Measurements from ENCODE around the gene BRD9.
"Not testable (repeated sequence)": the region's sequence is repeated elsewhere in the genome, so short reads cannot be mapped to it uniquely, and the experiment has no call there.

Gene BRD9

DNA sequence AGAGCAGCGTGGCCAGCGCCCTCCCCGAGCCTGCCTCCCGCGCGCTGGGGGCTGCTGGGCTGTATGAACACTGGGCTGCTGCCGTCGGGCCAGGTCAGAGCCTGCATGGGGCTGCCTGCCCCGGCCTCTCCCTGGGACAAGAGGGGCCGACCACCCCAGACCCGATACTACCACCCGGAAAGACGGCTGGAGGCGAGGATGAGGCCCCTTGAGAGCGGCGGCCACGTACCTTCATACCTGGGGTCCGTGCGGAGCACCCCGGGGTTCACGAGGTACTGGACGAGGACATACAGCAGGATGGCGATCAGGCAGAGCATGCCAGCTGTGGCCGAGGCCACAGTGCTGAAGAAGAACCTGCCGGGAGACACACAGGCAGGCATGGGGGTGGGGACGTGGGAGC lies 49.2 kb downstream of the BRD9 start:
- DNase-seq, result not testable (repeated sequence)

DNA sequence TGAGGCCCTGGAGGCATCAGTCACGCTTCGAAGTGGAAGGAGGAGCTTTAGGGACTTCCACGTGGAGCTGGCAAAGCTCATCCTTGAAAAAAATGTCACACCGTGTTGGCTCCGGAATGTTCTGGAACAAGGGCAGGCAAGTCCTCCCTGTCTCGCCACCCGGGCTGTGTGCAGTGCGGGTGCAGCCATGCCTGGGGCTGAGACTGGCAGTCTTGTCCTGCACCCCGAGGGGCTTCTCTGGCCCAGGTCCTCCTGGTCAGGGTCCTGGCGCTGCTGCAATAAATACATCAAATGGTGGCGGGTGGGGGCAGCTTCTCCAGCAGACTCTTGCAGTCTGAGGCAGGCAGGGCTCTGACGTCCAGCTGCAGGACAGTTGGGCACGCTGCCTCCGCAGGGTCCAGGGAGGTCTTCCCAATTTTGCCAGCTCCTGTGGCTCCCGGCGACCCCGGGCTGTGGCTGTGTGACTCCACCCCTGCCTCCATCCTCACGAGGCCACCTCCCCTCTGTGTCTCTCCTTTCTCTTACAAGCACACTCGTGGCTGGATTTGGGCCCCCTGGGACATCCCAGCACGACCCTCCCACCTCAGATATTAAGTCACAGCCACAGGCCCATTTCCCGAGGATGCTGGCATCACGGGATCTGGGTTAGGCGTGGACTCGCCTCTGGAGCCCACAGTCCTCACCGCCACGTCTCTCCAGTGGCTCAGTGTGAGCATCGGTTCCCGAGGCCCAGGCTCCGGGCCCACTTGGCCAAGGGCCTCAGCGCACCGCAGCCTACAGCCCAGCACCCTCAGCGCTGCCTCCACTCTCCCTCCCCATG lies 50.0 kb downstream of the BRD9 start:
- not testable (repeated sequence) for DNase-seq

DNA sequence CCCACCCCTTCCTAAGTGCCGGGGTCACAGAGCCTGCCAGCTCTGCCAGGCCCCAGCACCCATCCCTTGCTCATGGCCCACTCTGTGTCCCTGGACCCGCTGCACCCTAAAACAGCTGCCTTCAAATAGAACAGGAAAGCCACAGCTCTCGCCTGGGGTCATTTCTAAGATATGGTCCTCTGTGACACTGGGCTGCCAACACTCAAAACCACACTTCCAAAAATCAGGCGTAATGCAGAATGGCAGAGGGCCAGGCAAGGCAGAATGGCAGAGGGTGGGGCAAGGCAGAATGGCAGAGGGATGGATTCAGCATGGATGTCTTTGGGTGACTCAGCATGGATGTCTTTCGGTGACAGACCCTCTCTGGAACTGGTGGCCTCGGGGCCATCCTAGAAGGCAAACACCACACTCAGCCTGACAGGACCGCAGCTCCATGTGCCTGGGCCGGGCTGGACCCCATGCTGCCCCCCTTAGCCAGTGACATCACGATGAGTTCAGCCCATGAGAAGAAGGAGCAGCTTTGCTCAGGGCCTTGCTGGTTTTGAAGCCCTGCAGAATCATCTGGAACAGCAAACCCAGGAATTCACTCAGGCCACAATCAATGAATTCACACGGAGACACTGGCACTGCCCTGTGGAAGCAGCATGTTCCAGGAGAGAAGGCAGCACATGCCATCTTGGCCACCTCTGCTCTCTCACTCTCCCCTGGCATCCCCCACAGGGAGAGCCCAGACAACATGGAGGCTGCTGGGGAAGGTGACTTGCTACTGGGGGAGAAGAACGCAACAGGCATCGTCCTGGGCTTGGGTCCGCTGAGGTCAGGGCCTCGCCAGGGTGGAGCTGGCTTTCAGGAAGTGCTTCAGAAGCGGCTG lies 50.8 kb downstream of the BRD9 start:
- not testable (repeated sequence) for DNase-seq

DNA sequence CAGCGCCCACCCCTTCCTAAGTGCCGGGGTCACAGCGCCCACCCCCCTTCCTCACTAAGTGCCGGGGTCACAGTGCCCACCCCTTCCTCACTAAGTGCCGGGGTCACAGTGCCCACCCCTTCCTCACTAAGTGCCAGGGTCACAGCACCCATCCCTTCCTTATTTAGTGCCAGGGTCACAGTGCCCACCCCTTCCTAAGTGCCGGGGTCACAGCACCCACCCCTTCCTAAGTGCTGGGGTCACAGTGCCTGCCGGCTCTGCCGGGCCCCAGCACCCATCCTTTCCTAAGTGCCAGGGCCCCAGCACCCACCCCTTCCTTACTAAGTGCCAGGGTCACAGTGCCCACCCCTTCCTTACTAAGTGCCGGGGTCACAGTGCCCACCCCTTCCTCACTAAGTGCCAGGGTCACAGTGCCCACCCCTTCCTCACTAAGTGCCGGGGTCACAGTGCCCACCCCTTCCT lies 51.6 kb downstream of the BRD9 start:
- not testable (repeated sequence) for DNase-seq

DNA sequence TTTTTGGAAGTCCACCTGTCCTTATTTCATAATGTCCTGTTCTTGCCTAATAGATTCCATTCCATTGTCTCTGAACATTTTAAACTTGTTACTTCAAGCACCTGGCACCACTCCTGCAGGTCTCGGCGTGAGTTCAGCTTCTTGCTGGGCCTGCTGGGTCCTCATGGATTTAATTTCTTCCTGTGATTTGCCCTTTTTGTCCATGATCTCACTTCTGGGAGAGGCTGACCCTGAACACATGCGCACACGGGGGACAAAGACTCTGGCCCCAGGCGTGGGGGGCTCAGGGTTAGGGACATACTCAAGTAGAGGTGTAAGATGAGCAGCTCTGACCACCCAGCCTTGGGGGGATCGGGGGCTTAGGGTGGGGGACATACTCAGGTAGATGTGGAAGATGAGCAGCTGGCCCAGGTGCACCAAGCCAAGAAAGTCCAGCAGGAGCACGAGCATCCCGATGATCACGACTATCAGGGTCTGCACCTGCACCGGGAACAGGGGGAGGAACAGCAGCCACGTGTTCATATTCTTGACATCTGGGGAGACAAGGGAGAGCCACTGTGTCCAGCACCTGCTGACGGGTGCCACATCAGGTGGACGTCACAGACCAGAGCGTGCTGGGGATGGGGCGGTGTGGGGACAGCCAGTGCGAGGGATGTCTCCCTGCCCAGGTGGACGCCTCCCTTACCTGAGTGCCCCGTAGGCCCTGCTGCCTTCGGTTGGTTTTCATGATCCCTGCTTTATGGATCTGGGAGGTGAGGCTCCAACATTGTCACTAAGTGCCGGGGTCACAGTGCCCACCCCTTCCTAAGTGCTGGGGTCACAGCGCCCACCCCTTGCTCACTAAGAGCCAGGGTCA lies 52.3 kb downstream of the BRD9 start:
- DNase-seq, result not testable (repeated sequence)

DNA sequence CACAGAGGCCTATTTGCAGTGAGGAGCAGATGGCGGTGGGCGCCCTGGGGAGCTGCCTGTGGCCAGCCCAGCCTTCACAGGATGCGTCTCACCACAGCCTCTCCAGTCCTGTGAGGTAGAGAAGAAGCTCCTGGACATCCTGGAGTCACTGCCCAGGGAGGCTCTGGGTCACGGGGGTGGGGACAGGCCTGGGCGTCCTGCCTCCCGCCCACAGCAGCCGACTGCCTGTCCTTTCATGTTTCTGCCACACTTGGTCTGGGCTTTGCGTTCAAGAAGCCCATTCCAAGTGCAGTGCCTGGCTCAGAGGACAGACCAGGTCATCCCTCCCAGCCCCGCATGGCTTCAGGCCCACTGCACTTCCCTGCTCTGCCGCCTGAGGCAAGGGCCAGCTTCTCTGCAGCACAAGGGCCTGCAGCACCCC lies 54.2 kb downstream of the BRD9 start:
- not testable (repeated sequence) for DNase-seq

DNA sequence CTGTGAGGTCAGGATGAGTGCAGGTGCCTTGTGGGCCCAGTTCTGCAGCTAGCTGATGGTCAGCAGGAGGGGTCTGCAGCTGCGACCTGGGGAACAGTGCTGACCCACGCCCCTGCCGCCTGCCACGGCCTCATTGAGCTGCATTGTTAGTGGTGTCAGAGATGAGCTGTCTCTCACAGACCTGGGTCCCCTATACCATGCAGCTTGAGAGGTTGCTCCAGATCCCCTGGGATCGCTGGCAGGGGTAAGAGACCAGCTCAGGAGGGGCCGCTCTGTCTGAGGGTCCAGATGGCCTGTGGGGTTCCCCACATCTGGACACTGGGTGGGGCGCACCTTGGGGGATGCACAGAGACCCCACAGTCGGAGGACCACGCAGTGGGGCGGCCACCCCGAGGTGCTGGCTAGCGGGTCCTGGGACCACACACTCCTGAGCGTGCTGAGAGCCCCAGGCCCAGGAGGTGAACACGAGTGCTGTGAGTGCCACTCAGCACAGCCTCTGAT lies 54.9 kb downstream of the BRD9 start:
- DNase-seq, result not testable (repeated sequence)

DNA sequence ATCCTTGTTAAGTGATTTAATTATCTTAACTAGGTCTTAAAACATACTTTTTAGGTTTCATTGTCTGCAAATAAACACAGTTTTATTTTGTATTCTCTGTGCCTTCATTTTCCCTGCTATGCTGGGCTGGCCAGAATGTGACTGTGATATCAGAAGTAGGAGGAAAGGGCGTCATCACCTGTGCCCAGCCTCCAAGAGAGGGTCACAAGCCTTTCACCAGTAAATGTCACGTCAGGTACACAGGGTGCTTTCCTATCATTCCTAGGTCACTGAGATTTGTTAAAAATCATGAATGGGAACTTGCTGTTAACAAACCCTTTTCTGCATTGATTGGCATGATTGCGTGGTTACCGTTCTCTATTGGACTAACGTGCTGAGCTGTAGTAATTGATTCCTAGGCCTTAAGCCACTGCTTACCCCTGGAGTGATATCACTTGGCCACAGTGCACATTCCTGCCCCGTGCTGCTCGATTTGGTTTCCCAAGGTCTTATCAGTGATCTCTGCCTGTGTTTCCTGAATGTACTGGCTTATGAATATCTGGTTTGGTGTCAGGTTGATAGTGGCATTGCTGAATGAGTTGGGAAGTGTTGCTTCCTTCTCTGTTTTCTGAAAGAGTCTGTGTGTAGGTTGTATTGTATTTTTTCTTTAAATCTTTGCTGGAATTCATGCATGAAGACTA lies 56.5 kb downstream of the BRD9 start:
- not testable (repeated sequence) for DNase-seq

DNA sequence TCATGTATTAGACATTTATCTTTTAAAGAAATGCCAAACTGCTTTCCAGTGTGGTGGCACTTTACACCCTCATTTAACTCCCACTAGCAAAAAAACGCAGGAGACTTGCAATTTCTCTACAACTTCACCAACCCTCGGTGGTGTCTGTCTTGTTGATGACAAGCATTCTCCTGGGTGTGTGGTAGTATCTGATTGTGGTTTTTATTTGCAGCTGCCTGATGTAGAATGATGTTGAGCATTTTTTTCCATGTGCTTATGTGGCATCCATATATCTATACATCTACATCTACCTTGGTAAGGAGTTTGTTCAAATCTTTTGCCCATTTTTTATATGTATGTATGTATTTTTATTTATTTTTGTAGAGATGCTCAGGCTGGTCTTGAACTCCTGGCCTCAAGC lies 58.6 kb downstream of the BRD9 start:
- not testable (repeated sequence) for DNase-seq

DNA sequence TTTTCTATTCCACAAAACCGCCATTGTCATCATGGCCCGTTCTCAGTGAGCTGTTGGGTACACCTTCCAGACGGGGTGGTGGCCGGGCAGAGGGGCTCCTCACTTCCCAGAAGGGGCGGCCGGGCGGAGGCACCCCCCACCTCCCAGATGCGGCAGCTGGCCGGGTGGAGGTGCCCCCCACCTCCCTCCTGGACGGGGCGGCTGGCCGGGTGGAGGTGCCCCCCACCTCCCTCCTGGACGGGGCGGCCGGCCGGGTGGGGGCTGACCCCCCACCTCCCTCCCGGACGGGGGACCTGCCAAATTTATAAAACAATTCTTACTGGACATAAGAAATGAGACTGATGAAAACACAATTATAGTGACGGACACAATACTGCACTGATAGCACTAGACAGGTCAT lies 64.4 kb downstream of the BRD9 start:
- DNase-seq, result not testable (repeated sequence)

DNA sequence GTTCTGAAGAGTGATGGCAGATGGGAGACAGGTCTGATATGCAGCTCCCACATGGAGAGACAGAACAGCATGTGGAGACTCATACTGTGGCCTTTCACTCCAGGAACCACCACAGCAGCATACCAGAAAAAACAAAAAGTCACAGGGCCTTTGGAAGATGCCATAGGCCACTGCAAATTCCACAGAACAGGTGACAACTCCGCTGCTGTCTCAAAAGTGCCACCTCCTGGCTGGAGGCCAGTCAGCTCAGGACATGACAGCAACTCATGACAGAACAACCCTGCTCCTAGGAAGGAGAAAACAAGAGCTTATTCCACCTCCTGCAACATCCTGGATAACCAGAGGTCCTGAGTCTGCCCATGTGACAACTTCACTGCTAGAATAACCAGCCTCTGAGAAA lies 67.1 kb downstream of the BRD9 start:
- not testable (repeated sequence) for DNase-seq

DNA sequence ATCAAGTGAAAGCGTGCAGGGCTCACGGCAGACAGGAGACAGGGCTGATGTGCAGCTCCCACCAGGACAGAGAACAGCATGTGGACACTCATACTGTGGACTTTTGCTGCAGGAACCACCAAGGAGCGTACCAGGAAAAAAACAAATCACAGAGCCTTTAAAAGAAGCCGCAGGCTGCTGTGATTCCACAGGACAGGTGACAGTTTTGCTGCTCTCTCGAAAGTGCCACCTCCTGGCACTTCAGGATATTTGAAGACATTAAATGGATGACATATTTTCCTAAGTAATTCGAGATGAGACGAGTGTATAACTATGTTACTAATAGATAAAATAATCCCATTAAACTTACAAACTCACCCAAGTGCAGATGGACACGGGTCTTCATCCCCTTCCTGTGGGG lies 71.1 kb downstream of the BRD9 start:
- DNase-seq, result no peak

DNA sequence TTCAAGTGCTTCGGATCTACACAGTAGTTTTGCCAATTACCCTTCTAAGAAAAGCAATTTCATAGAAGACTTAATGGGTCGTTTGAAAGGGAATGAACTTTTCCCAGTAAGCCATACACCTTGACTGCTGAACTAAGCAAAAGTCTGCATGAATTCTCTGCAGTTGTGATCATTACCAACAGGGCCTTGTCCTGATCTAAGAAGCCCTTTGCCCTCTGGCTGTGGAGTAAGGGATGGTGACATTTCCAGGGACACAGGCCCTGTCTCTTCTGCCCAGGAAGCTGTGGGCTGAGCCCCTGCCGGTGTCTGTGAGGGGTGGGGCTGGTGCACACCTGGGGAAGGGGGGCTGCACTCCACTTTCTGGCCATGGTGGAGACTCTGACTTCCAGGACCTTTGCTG lies 72.4 kb downstream of the BRD9 start:
- no peak for DNase-seq

DNA sequence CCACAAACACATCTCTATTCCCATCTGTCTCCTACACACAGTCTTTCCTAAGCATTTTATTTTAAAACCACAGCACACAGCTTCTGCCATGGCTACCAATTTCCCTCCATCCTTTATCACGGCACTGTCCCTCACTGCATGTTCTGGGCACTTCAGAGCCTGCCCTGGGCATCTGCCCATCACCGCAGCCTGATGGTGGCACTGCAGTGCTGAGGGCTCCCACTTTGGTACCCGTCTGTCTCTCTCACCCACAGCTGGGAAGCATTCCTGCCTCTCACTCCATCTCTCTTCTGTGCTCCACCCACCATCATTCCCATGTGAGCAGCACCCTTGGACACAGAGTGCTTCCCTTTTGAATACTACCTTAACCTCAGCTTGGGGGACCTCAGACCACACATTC lies 73.5 kb downstream of the BRD9 start:
- DNase-seq, result no peak

DNA sequence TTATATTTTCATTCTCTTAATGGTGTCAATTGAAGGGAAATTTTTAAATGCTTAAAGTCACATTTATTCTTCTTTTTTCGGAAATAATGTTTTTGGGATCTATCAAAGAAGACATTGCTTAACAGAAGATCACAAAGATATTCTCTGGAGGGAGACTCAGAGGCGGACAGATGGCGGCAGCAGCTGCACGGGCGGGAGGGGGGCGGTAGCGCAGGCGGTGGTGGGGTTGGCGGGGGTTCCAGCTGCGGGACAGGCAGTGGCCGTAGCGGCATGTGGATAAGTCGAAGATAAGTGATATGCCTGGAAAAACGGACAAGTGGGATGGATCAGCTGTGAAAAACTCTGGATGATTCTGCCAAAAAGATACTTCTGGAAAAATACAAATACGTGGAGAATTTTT lies 76.4 kb downstream of the BRD9 start:
- DNase-seq, result no peak

DNA sequence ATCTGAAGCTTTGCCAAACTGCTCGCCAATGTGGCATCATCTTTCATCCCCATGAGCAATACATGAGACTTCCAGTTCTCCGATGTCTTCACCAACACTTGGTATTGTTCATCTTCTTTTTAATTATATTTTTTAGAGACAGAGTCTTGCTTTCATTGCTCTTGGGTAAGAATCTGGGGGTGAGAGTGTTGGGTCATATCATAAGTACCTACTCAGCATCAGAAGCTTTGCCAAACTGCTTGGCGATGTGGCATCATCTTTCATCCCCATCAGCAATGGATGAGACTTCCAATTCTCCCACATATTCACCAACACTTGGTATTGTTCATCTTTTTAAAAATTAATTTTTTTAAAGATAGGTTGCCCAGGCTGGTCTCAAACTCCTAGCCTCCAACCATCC lies 77.2 kb downstream of the BRD9 start:
- no peak for DNase-seq
